Transverse colon (tissue), 4 donors: ENCODE results near the gene RHEB.

Experiments
- EP300 ChIP-seq: sonication (generic); formaldehyde crosslinking; IDR thresholded peaks from one replicate; pipeline ENCODE4 v1.6.1; 2017; ENCODE audit warnings: antibody characterized with exemption, low read depth
- POLR2AphosphoS5 ChIP-seq, 3 donors: sonication (generic); formaldehyde crosslinking; IDR thresholded peaks; one replicate each; pipeline ENCODE4 v1.6.1; 2016; ENCODE audit warnings: antibody characterized with exemption in 3 of 3
- TF ChIP-seq, protein P1 (sequence below), 5 experiments: fragments of 200-600 bp in 3 of 5; fragments of 450-650 bp in 2 of 5; sonication (generic) in 3 of 5; IDR thresholded peaks; 1 replicate in 2 of 5; 2 replicates in 3 of 5; pipeline ENCODE4 v1.5.1; 2016 to 2017; ENCODE audit warnings: antibody characterized with exemption in 5 of 5, inconsistent platforms in 3 of 5, mild to moderate bottlenecking in 2 of 5, moderate library complexity in 1 of 5

- TF ChIP-seq, protein P1, sequence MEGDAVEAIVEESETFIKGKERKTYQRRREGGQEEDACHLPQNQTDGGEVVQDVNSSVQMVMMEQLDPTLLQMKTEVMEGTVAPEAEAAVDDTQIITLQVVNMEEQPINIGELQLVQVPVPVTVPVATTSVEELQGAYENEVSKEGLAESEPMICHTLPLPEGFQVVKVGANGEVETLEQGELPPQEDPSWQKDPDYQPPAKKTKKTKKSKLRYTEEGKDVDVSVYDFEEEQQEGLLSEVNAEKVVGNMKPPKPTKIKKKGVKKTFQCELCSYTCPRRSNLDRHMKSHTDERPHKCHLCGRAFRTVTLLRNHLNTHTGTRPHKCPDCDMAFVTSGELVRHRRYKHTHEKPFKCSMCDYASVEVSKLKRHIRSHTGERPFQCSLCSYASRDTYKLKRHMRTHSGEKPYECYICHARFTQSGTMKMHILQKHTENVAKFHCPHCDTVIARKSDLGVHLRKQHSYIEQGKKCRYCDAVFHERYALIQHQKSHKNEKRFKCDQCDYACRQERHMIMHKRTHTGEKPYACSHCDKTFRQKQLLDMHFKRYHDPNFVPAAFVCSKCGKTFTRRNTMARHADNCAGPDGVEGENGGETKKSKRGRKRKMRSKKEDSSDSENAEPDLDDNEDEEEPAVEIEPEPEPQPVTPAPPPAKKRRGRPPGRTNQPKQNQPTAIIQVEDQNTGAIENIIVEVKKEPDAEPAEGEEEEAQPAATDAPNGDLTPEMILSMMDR (IDR thresholded peaks at IDR 0.05), result no peak
- no peak for TF ChIP-seq EP300
- no peak for TF ChIP-seq POLR2AphosphoS5 (IDR thresholded peaks at IDR 0.05)
Measured at GRCh38 chr7:151455690-151456089, 64.0 kb downstream of the RHEB start.
